Muscle layer of colon (tissue), 2 donors: ENCODE results near the gene KRT72.

Experiments
- H3K27ac ChIP-seq: one replicate; pipeline ENCODE4 v1.7.0; 2013; ENCODE audit warnings: low read depth, mild to moderate bottlenecking, low read length, moderate library complexity
- H3K27me3 ChIP-seq, 2 donors: one replicate each; pipeline ENCODE4 v1.7.0; 2013; ENCODE audit warnings: low read length in 2 of 2, mild to moderate bottlenecking in 2 of 2; ENCODE audit not compliant: insufficient read depth in 2 of 2, control insufficient read depth in 1 of 2
- H3K36me3 ChIP-seq: one replicate; pipeline ENCODE4 v1.7.0; 2013; ENCODE audit warnings: mild to moderate bottlenecking, low read length; ENCODE audit not compliant: insufficient read depth
- H3K4me1 ChIP-seq: one replicate; pipeline ENCODE4 v1.7.0; 2013; ENCODE audit warnings: mild to moderate bottlenecking, low read length; ENCODE audit not compliant: insufficient read depth
- H3K4me3 ChIP-seq, 2 donors: one replicate each; pipeline ENCODE4 v1.7.0; 2013; ENCODE audit warnings: low read length in 2 of 2, low read depth in 1 of 2, mild to moderate bottlenecking in 1 of 2, moderate library complexity in 1 of 2
- H3K9ac ChIP-seq: one replicate; pipeline ENCODE4 v1.7.0; 2013; ENCODE audit warnings: low read length
- H3K9me3 ChIP-seq: one replicate; pipeline ENCODE4 v1.7.0; 2013; ENCODE audit warnings: mild to moderate bottlenecking, low read length
- donor health status: abdominal sarcoma.
- donor health status: Adenocarcinoma of cecum.

The KRT72 gene

DNA sequence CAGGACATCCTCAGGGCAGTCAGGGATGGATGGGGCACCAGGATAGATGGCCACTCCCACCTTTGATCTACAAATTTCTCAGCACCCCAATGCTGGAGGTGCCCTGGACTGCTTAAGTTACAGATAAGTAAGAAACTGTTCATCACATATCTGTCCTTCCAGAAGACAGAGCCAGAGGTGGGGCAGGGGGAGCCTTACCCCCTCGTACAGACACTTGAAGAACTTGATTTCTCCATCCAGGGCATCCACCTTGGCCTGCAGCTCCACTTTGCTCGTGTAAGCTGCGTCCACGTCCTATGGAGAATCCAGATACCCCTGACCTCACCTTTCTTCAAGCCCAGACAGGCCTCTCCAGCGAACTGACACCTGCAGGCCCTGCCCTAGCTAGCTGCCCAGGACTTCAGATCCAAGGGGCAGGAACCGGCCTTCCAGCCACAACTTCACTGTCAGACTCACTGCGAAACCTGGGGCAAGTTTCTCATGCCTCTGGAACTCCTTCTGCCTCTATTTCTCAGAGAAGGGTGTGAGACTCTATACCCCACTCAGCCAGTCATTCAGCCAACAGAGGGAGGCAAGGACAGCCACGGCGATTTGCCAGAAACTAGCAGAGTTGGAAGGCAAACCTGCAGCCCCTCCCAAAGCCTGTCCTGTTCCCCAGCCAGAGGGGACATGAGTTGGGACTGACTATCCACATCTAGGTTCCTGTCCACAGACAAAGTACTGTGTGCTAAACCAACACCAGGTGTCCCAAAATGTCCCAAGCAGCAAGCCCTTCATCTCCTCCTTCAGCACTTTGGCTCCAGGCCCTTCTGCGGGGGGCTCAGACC lies 13.3 kb upstream of the KRT72 start:
- no peaks in the 10 kb centered on the region for H3K36me3 ChIP-seq
- no peak overlapping the region for H3K4me3 ChIP-seq
- H3K27ac ChIP-seq, result no peak overlapping the region
- no peaks in the 10 kb centered on the region for H3K4me1 ChIP-seq
- peaks cover 0 to 6% of the 10 kb centered on the region in 2 donors for H3K27me3 ChIP-seq
- H3K9ac ChIP-seq, result no peak overlapping the region
- H3K9me3 ChIP-seq, result no peaks in the 10 kb centered on the region

DNA sequence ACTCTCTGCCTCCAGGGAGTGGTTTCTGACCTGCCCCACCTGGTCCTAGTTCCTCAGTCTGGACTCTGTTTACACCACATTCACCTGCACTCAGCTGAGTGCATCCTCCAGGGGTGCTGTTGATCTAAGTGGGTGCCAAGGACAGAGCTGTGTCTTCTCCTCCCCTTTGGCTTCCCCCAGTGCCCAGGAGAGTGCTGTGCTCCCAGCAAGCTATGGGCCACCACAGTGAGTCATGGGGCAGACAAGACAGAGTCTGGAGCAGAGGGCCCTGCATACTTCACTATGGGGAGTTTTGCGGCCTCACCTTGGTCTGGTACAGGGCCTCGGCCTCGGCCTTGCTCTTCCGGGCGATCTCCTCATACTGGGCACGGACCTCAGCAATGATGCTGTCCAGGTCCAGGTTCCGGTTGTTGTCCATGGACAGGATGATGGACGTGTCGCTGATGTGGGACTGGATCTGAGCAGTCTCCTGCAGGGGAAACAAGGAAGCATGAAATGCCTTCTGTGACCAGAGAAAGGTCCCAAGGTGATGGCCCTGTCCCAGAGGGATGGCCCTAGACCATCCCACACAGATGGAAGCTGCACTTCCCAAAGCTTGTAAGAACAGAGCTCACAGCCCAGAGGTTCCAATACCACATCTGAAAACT lies 12.2 kb upstream of the KRT72 start:
- Histone ChIP-seq H3K9me3 (no peaks in the 10 kb centered on the region), H3K9ac (no peak overlapping the region), H3K4me1 (no peaks in the 10 kb centered on the region), H3K36me3 (no peaks in the 10 kb centered on the region), H3K4me3 (no peak overlapping the region), H3K27ac (no peak overlapping the region), H3K27me3 (peaks cover 0 to 11% of the 10 kb centered on the region in 2 donors)

DNA sequence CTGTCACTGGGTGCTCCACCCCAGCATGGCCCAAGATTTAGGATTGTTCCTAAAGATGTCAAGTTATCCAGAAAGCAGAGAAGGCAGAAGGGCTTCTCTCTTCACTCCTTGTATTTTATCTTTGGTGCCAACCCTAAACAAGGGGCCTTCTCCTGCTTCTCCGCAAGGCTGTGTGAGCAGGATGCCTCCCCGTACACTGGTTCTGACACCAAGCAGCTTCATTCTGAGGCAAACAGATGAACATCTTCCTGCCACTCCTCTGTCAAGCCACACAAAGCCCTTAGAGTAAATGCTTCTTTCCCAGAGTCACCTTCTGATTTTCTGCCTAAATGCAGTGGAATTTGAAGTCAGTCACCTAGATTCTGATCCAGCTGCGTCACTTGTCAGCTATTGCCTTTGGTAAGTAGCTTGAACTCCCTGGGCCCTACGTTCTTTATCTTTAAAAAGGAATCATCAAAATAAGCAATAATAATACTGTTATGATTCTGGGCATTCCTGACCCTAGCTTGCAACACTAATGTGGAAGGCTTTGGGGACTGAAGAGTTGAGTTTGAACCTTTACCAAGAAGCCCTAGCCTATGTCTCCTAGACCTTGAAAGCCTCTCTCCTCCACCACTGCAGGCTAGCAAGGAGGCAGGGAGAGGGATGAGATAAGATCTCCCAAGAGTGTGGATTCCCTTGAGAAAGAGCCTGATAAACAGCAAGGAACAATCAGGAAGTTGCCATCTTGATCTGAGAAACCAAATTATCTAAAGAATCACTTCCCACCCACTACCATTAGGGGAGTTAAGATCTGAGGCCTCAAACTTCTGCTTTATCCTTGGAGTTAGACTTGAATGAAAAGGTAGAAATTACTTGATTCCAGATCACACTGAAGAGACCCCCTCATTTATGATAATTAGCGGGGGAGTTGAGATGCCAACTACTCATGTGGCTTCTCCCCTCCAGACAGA lies 11.4 kb upstream of the KRT72 start:
- Histone ChIP-seq H3K27ac (no peak overlapping the region), H3K9me3 (no peaks in the 10 kb centered on the region), H3K4me3 (no peak overlapping the region), H3K9ac (no peak overlapping the region), H3K36me3 (no peaks in the 10 kb centered on the region), H3K27me3 (peaks cover 0 to 11% of the 10 kb centered on the region in 2 donors), H3K4me1 (no peaks in the 10 kb centered on the region)

DNA sequence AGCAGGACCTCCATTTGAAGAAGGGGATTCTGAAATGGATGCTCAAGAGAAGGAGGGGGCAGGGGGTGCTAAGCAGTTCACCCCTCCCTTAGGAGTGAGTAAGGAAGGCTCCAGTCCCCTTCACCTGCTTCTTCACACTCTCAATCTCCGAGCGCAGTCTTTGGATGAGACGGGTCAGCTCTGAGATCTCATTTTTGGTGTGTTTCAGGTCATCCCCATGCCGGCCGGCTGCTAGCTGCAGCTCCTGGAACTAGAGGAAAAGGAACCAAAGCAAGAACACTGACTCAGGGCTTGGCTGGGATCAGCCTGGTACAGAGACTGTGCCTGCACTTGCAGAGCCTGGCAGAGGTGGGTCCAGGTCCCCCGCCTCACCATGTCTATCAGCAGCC lies 9.8 kb upstream of the KRT72 start:
- Histone ChIP-seq H3K27me3 (peaks cover 0 to 11% of the 10 kb centered on the region in 2 donors), H3K4me1 (no peaks in the 10 kb centered on the region), H3K36me3 (no peaks in the 10 kb centered on the region), H3K27ac (no peak overlapping the region), H3K9ac (no peak overlapping the region), H3K4me3 (no peak overlapping the region), H3K9me3 (no peaks in the 10 kb centered on the region)

DNA sequence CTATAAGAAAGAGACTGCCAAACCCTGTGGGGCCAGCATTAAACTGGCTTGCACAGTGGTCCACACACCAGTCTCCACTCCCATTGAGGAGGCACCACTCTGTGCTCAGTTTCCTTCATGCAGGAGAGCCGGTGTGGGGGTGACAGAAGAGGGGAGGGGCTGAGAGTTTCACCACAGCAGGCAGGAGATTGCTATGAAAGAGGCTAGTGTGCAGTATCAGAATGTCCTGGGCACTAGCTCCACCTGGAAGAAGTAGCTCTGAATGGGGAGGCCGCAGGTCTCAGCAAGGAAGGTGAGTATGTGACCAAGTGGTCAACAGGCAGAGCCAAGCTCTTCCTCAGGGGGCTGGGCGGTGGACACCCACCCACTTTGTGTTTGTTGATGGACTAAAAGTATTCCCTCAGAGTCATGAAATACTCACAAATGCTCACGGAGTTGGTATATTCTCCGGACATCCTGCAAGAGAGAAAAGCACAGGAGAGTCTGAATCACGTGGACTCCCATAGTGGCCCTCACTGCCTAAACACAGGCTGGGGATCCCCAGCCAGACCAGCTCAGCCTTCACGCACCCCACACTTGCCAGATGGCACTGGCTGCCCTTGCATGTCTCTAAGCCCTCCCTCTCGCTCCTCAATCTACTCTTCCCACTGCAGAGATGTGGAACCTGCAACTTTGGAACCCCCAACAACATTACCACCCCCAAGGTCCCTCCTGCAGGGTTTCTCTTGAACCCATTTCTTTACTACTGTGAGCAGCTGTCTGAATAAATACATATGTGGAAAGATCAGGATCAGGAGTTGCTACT lies 7.8 kb upstream of the KRT72 start:
- Histone ChIP-seq H3K27me3 (peaks cover 0 to 11% of the 10 kb centered on the region in 2 donors), H3K4me1 (no peaks in the 10 kb centered on the region), H3K27ac (no peak overlapping the region)

DNA sequence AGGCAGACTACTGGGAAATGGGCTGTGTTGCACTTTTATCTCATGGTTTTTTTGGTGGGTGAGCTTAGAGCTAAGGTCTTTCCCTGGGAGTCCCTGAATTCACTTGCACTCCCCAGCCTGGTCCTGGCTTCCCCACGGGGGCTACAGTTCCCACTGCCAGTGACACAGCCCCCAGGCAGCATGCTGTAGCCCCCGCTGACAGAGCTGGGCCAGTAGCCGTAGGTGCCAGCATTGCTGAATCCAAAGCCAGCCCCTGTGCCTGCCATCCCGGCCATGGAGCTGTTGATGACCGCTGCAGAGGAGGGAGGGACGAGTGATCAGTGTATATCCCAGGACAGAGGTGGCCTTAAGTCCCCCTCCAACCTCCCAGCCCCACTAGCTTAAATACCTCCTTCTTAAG lies 6.9 kb upstream of the KRT72 start:
- Histone ChIP-seq H3K9ac (no peak overlapping the region), H3K27me3 (peaks cover 0 to 11% of the 10 kb centered on the region in 2 donors), H3K4me3 (no peak overlapping the region), H3K27ac (no peak overlapping the region), H3K36me3 (no peaks in the 10 kb centered on the region), H3K9me3 (no peaks in the 10 kb centered on the region), H3K4me1 (no peaks in the 10 kb centered on the region)

More for the DNA sequence above, 7.8 kb upstream of the KRT72 start:
- Histone ChIP-seq H3K36me3 (no peaks in the 10 kb centered on the region), H3K9me3 (no peaks in the 10 kb centered on the region), H3K9ac (no peak overlapping the region), H3K4me3 (no peak overlapping the region)

DNA sequence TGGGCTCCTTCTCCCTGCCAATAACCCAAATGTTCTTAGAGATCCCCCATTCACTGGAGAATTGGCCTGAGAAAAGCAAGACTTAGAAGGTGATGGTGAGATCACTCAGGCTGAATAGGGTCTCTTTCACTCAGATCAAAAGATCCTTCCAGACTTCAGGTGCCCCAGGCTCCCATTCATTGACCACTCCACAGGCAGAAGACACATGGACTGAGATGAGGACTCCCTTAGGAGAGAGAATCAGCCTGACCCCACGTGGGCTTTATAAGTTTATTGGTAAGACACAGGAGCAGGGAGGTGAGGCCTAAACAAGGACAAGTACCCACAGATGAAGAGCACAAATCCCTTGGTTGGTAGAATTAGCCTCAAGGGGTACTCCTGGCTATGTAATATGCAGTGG lies 6.1 kb upstream of the KRT72 start:
- H3K27me3 ChIP-seq, result peaks cover 0 to 11% of the 10 kb centered on the region in 2 donors
- H3K9ac ChIP-seq, result no peak overlapping the region
- no peaks in the 10 kb centered on the region for H3K9me3 ChIP-seq
- H3K27ac ChIP-seq, result no peak overlapping the region
- H3K36me3 ChIP-seq, result no peaks in the 10 kb centered on the region
- no peak overlapping the region for H3K4me3 ChIP-seq
- H3K4me1 ChIP-seq, result no peaks in the 10 kb centered on the region

DNA sequence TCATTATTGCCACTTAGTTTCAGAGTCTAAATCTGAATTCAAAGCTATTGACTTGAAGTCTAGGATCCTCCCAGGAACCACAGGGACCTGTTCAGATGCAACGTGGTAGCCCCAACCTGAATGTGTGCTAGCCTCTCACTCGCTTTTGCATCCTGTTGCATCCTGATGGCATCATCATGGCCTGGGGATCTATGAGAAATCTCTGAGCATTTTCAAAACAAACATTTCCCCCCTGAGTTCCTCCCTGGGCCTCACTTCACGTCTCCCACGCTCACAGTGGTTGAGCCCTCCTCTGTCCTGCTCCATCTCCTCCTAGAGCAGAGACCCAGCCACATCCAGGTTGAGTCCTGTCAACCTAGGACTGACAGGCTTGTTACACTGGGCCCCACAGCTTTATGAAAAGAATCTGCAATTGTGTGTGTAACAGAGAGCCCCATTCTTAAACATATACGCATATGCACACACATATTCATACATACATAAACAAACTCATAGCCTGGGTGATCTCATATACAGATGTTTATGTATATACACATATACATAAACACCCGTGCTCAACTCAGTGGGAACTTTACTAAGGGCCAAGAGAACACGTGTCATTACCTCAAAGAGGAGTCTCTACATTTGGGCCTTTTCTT lies 5.4 kb upstream of the KRT72 start:
- peaks cover 5 to 13% of the 10 kb centered on the region in 2 donors for H3K27me3 ChIP-seq
- no peak overlapping the region for H3K9ac ChIP-seq
- no peaks in the 10 kb centered on the region for H3K36me3 ChIP-seq
- H3K9me3 ChIP-seq, result no peaks in the 10 kb centered on the region
- no peak overlapping the region for H3K27ac ChIP-seq
- no peak overlapping the region for H3K4me3 ChIP-seq
- no peaks in the 10 kb centered on the region for H3K4me1 ChIP-seq

DNA sequence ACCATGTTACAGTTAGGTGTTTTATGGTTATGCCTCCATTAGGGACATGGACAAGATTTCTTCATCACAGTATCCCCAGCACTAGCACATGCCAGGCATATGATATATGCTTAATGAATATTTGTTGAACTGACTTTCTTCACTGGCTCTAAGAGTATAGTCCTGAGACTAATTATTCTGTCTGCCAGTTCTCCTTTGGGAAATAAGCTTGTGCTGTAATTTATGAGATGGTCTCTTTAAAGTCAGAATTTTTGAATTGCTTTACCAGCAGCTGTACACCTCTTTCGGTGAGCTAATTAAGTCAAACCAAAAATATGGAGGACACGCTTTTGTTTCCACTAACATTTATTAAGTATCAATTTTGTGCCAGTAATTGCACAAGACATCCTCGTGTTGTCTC lies 4.8 kb upstream of the KRT72 start:
- no peaks in the 10 kb centered on the region for H3K36me3 ChIP-seq
- H3K4me3 ChIP-seq, result no peak overlapping the region
- H3K27me3 ChIP-seq, result peaks cover 9 to 19% of the 10 kb centered on the region in 2 donors
- H3K9me3 ChIP-seq, result no peaks in the 10 kb centered on the region
- H3K9ac ChIP-seq, result no peak overlapping the region
- H3K27ac ChIP-seq, result no peak overlapping the region
- no peaks in the 10 kb centered on the region for H3K4me1 ChIP-seq

DNA sequence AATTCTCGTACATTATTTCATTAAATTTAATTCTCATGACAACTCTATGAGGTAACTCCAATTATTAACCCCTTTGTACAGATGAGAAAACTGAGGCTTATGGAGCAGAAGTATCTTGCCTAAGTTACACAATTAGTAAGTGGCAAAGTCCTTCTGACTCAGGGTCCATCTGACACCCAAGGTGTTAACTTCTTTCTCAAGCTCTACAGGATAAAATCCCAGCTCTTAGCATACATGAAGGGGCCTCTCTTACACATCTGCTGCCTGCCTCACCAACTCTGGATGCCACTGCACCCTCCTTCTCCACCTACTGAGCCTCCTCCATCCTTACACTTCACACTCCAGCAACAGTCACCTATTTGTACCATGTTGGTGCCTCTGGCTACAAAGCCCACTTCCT lies 4.3 kb upstream of the KRT72 start:
- H3K4me3 ChIP-seq, result no peak overlapping the region
- no peaks in the 10 kb centered on the region for H3K36me3 ChIP-seq
- no peak overlapping the region for H3K27ac ChIP-seq
- no peaks in the 10 kb centered on the region for H3K9me3 ChIP-seq
- peaks cover 9 to 21% of the 10 kb centered on the region in 2 donors for H3K27me3 ChIP-seq
- no peaks in the 10 kb centered on the region for H3K4me1 ChIP-seq
- H3K9ac ChIP-seq, result no peak overlapping the region
